GM12872 (cell line): Measurements from ENCODE around the gene PCNX2.

Source experiments
- CTCF ChIP-seq: IDR thresholded peaks from 3 replicates; pipeline ENCODE4 v1.5.1; 2011; ENCODE audit warnings: low read depth, mild to moderate bottlenecking, low read length, moderate library complexity; ENCODE audit not compliant: insufficient read depth

Gene PCNX2

GRCh38 chr1:232980986-232981560 lies 314.5 kb downstream of the PCNX2 start:
- no peak for TF ChIP-seq CTCF

- TF ChIP-seq CTCF = no peak
Measured at GRCh38 chr1:232980355-232980978, 315.1 kb downstream of the PCNX2 start.

- TF ChIP-seq CTCF = no peak
Measured at GRCh38 chr1:232979558-232979957, 316.0 kb downstream of the PCNX2 start.

GRCh38 chr1:232978815-232979214 lies 316.7 kb downstream of the PCNX2 start:
- no peak for TF ChIP-seq CTCF

- no peak for TF ChIP-seq CTCF
Measured at GRCh38 chr1:232978091-232978634, 317.4 kb downstream of the PCNX2 start.

- TF ChIP-seq CTCF = no peak
Measured at GRCh38 chr1:232974971-232975370, 320.6 kb downstream of the PCNX2 start.

- TF ChIP-seq CTCF = no peak
Measured at GRCh38 chr1:232973652-232974611, 321.6 kb downstream of the PCNX2 start.
